Keratinocyte (primary cell): ENCODE measurements around the gene BMPR1B. TPM values are rescaled to one million over a fixed set of nuclear protein-coding genes. Genes with fewer than 3 reads are reported as not detected.

Experiments used
- DNase-seq: peaks from one replicate; pipeline ENCODE4 v3.0.0-alpha.2; 2011; ENCODE audit warnings: low read depth, missing footprints, low spot score
- FAIRE-seq: peaks from 2 replicates; lab custom pipeline; 2011; peaks lifted over from hg19 to GRCh38; lab: Jason Lieb, UNC
- H2AFZ ChIP-seq: 2 replicates; pipeline ENCODE4 v1.6.0; 2012; ENCODE audit warnings: low read length, control low read depth, inconsistent platforms; ENCODE audit not compliant: control insufficient read depth
- H3K27ac ChIP-seq: 2 replicates; pipeline ENCODE4 v1.5.1; 2011; ENCODE audit warnings: low read length; ENCODE audit not compliant: control insufficient read depth, insufficient read depth
- H3K27me3 ChIP-seq: 3 replicates; pipeline ENCODE4 v1.6.0; 2011; ENCODE audit warnings: low read length; ENCODE audit not compliant: control insufficient read depth, insufficient read depth; ENCODE audit errors: extremely low read depth
- H3K36me3 ChIP-seq, 2 experiments: 2 replicates in 1 of 2; 3 replicates in 1 of 2; pipeline ENCODE4 v1.5.1; 2011; ENCODE audit warnings: low read length in 2 of 2, mild to moderate bottlenecking in 1 of 2; ENCODE audit not compliant: control insufficient read depth in 2 of 2, insufficient read depth in 2 of 2; ENCODE audit errors: extremely low read depth in 1 of 2
- H3K4me1 ChIP-seq: 3 replicates; pipeline ENCODE4 v1.5.1; 2011; ENCODE audit warnings: low read length; ENCODE audit not compliant: control insufficient read depth, insufficient read depth; ENCODE audit errors: extremely low read depth
- H3K4me2 ChIP-seq: 3 replicates; pipeline ENCODE4 v1.6.0; 2011; ENCODE audit warnings: low read depth, low read length; ENCODE audit not compliant: control insufficient read depth, insufficient read depth; ENCODE audit errors: extremely low read depth
- H3K4me3 ChIP-seq, 3 experiments: fragments of 200-600 bp in 1 of 3; sonication (generic) in 1 of 3; 2 replicates in 2 of 3; 3 replicates in 1 of 3; pipeline ENCODE4 v1.5.1; 2011 to 2016; ENCODE audit warnings: low read length in 3 of 3, mild to moderate bottlenecking in 3 of 3, control low read depth in 2 of 3, inconsistent platforms in 1 of 3, low read depth in 1 of 3, mixed read lengths in 1 of 3, mixed run types in 1 of 3, moderate library complexity in 1 of 3; ENCODE audit not compliant: control insufficient read depth in 2 of 3, insufficient read depth in 2 of 3; ENCODE audit errors: extremely low read depth in 1 of 3
- H3K79me2 ChIP-seq: 2 replicates; pipeline ENCODE4 v1.6.0; 2012; ENCODE audit warnings: low read length; ENCODE audit not compliant: control insufficient read depth, insufficient read depth
- H3K9ac ChIP-seq: 3 replicates; pipeline ENCODE4 v1.6.0; 2011; ENCODE audit warnings: low read length; ENCODE audit not compliant: control insufficient read depth, insufficient read depth; ENCODE audit errors: extremely low read depth
- H3K9me1 ChIP-seq: 3 replicates; pipeline ENCODE4 v1.6.0; 2011; ENCODE audit warnings: low read length; ENCODE audit not compliant: control insufficient read depth, insufficient read depth; ENCODE audit errors: extremely low read depth
- H3K9me3 ChIP-seq: 2 replicates; pipeline ENCODE4 v1.5.1; 2012; ENCODE audit warnings: low read depth, low read length; ENCODE audit not compliant: control insufficient read depth
- H4K20me1 ChIP-seq: 3 replicates; pipeline ENCODE4 v1.6.0; 2011; ENCODE audit warnings: low read length; ENCODE audit not compliant: control insufficient read depth, insufficient read depth; ENCODE audit errors: extremely low read depth
- CTCF ChIP-seq, 3 experiments: IDR thresholded peaks in 1 of 3; conservative IDR thresholded peaks in 1 of 3; optimal IDR thresholded peaks in 1 of 3; 2 replicates in 2 of 3; 3 replicates in 1 of 3; pipeline versions ENCODE3 to v1.5.1; 2011; ENCODE audit warnings: low read length in 3 of 3, mild to moderate bottlenecking in 3 of 3, moderate library complexity in 2 of 3, control low read depth in 1 of 3, inconsistent platforms in 1 of 3; ENCODE audit not compliant: insufficient read depth in 2 of 3; ENCODE audit errors: extremely low read depth in 1 of 3
- EZH2 ChIP-seq: IDR thresholded peaks from one replicate; pipeline ENCODE4 v1.6.1; 2012; ENCODE audit warnings: inconsistent platforms, mild to moderate bottlenecking, low read length, moderate library complexity
- dilution Hi-C: fragments of 300-500 bp; cut with MboI; formaldehyde crosslinking; loops from one replicate; pipeline ENCODE4 v1.7.0; 2020; ENCODE audit warnings: low sequenced_read_pairs; ENCODE audit not compliant: extremely low pct_ligation_motif_present
- polyA plus RNA-seq, 5 experiments: library from polyadenylated mRNA; depleted of rRNA in 3 of 5; stranded (reverse) in 3 of 5; stranded (forward) in 1 of 5; unstranded in 1 of 5; fragments of >200 nt; gene quantifications; 1 replicate in 1 of 5; 2 replicates in 3 of 5; 3 replicates in 1 of 5; pipeline versions ENCODE4 v1.2.1 to v1.2.3, GENCODE V29; 2011 to 2012; ENCODE audit warnings: missing spikeins in 2 of 5, low read depth in 1 of 5, low replicate concordance in 1 of 5

Gene BMPR1B
- polyA plus RNA-seq, 1 donor (not counting 4 experiments of a cell fraction or from before 2014, with no cell fraction given): 0.89 TPM

GRCh38 chr4:94759767-94760211, 2.0 kb downstream of the BMPR1B start:
- dilution Hi-C loops: loop anchor here (25.0 kb wide), 1 partner anchor 353 kb away; no protein-coding TSS in a partner anchor
- no peaks in the 10 kb centered on the region for H3K79me2 ChIP-seq
- FAIRE-seq: no peak
- H3K9me1 ChIP-seq: no peaks in the 10 kb centered on the region
- H4K20me1 ChIP-seq: no peaks in the 10 kb centered on the region
- no peaks in the 10 kb centered on the region for H3K9me3 ChIP-seq
- H3K4me2 ChIP-seq: no peak overlapping the region
- H3K36me3 ChIP-seq: no peaks in the 10 kb centered on the region
- no peak overlapping the region for H2AFZ ChIP-seq
- H3K27ac ChIP-seq: no peak overlapping the region
- peaks cover 7% of the 10 kb centered on the region for H3K27me3 ChIP-seq
- DNase-seq: no peak
- TF ChIP-seq EZH2: no peak
- no peak for TF ChIP-seq CTCF (optimal IDR thresholded peaks at IDR 0.05 in 1 of 3, IDR thresholded peaks at IDR 0.05 in 1 of 3, conservative IDR thresholded peaks at IDR 0.05 in 1 of 3; ENCODE audit: extremely low read depth in 1 of 3, insufficient read depth in 2 of 3, low read length in 3 of 3)
- no peak overlapping the region for H3K4me3 ChIP-seq
- peaks cover 15% of the 10 kb centered on the region for H3K4me1 ChIP-seq
- H3K9ac ChIP-seq: no peak overlapping the region

GRCh38 chr4:94762326-94762725, 4.6 kb downstream of the BMPR1B start:
- no peak for DNase-seq
- H2AFZ ChIP-seq: no peak overlapping the region
- no peak overlapping the region for H3K4me3 ChIP-seq
- dilution Hi-C loops: loop anchor here (25.0 kb wide), 1 partner anchor 350 kb away; no protein-coding TSS in a partner anchor
- H3K27me3 ChIP-seq: peaks cover 6% of the 10 kb centered on the region
- H3K79me2 ChIP-seq: no peaks in the 10 kb centered on the region
- H3K9ac ChIP-seq: no peak overlapping the region
- H3K27ac ChIP-seq: no peak overlapping the region
- H3K4me2 ChIP-seq: no peak overlapping the region
- no peaks in the 10 kb centered on the region for H4K20me1 ChIP-seq
- peaks cover 28% of the 10 kb centered on the region for H3K4me1 ChIP-seq
- no peak for TF ChIP-seq CTCF (optimal IDR thresholded peaks at IDR 0.05 in 1 of 3, IDR thresholded peaks at IDR 0.05 in 1 of 3, conservative IDR thresholded peaks at IDR 0.05 in 1 of 3; ENCODE audit: extremely low read depth in 1 of 3, insufficient read depth in 2 of 3, low read length in 3 of 3)
- no peak for TF ChIP-seq EZH2
- no peaks in the 10 kb centered on the region for H3K9me3 ChIP-seq
- no peaks in the 10 kb centered on the region for H3K9me1 ChIP-seq
- no peaks in the 10 kb centered on the region for H3K36me3 ChIP-seq
- FAIRE-seq: no peak
